Stimulated activated CD4-positive, alpha-beta T cell treated with anti-CD3 and anti-CD28 coated beads, Interleukin-2, amount 100 ng/mL, for 48 hours (primary cell): Measurements from ENCODE around the gene TAGLN3.

Experiments used
- DNase-seq, 2 donors: peaks; one replicate each; pipeline ENCODE4 v3.0.0-alpha.2; 2020

Gene TAGLN3

DNA sequence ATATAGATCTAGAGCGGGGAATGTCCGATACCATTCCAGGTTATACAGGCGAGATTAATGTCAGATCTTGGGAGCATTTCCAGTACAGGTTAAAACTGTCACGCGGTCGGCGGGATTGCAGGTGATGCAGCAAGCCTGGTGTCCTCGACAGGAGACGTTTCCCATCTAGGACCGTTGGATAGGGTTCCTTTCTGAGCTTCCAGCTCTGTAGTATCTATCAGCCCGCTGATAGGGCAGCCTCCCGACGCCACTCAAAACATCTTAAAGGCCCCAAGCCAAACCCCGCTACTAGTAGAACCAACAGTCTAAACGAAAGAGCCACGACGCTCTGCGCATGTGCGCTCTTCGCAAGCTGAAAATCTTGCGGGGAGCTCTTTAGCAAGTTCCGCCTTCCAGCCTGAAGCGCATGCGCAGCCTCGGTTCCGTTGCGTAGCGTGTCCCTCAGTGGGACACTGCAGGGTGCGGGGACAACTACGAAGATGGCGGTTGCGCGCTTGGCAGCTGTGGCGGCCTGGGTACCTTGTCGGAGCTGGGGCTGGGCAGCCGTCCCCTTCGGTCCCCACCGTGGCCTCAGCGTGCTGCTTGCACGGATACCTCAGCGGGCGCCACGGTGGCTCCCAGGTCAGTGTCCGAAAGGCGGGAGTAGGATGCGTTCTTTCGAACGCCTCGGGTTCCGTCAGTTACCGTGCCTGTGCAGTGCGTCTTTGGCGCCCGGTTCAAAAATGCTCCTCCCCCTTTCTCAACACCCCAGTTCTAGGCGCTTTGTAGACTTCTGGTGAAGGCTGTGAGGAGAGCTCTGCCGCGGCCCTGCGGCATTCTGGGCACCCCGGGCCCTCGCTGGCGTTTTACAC, 19.9 kb upstream of the TAGLN3 start, which contains the start of gene ABHD10:
Gene ABHD10 (plus strand): TSS at position 444 of the 851 bp plus-strand sequence. CDS start 36 bp downstream, at position 480.
- peak; percentile 95 for DNase-seq

DNA sequence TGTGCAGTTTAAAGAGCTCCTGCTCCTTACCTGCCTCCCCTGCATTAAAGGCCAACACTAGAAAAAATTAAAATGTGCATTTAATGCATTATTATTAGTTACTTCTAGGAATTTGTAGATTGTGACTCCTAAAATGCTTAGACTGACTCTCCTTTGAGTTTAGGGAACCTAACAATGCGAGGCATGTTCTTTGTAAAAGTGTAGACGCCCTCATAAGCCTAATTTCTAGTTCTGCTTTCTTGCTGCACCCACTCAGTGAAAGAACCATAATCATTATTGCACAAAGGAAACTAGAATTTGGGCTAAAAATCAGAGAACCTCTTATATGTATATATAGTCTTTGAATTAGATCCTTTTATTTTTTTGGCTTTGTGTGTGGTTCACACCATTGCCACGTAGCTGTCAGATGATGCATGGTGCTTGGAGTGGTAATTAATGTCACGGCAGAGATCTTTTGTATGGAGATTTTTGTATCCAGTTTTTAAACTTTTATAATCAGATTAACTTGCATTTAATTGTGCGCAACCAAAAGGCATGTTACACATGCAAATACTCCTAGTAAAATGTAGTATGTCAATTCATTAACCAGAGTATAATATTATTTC, 19.2 kb upstream of the TAGLN3 start:
- no peak for DNase-seq

DNA sequence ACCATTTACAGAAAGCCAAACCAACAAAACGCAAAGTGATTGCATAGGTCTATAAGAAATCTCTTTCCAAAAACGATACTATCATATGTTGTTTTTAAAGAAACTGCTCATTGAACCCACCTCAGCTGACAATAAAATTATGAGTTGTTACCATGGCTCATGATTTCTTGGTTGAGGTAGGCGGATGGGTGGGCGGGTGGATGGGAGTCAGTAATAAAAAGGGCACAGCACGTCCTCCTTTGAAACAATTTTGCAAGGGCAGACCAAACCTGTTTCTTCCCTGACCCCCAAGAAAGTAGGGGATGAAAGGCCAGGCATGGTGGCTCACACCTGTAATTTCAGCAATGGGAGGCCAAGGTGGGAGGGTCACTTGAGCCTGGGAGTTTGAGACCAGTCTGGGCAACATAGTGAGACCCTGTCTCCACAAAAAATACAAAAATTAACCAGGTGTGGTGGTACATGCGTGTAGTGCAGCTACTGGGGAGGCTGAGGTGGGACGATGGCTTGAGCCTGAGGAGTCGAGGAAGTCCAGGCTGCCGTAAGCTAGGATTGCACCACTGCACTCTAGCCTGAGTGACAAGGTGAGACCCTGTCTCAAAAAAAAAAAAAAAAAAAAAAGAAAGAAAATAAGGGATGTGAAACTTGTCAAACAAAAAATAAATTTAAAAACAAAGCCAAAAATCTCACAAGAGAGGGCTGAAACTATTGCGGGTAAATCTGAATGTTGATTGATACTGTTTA, 17.8 kb upstream of the TAGLN3 start:
- DNase-seq: no peak

DNA sequence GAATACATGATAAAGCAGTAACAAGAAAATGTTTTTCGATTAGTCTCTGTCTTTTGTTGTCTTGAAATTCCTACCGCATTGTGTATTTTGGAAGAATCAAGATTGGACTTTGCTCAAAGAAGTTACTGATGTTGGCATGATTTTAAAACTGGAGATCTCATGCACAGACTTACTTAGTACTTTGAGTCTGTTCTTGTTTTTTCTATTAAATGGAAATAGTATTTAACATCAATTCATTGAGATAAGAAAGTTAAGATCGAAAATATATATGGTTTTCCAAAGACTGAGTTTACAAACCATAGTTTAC, 17.3 kb upstream of the TAGLN3 start:
- no peak for DNase-seq

DNA sequence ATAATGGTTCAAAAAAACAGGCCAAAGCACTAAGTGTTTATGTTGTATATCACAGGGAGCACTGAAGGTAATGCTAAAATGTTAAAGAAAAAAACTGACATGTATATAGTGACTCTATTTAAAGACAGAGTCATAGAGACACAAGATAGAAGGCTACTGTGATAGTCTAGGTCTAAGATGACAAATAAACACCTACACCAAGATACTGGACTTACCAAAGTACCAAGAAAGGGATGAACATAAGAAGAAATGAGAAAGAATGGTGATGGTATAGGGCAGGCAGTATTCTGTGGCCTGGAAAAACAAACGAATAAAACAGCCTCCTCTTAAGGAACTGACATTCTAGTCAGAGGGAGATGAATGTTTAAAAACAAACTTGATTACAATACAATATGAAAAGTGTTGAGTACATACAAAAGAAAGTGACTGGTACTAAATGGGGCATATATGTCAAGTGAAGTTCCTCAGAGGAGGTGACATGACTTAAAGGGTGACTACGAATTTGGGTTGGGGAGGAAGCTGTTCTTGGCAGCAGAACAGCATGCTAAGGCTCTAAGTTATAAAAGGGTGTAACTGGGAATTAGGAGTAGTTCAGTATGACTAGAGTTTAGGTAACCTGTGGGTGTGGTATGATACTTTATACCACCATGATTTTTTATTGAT, 14.0 kb upstream of the TAGLN3 start:
- DNase-seq: no peak

DNA sequence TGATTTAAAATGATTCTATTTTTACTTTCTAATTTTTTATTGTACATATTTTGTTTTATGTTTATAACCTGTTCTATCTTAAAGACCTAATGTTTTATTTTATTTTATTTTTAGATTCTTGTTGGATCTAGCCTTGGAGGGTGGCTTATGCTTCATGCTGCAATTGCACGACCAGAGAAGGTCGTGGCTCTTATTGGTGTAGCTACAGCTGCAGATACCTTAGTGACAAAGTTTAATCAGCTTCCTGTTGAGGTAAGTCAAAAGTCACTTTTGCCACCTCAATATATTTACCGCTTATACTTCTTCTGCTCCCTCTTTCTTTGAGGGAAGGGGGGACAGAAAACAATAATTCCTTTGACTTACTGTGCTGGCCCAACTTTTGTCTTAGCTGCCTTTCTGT, 11.9 kb upstream of the TAGLN3 start:
- no peak for DNase-seq

DNA sequence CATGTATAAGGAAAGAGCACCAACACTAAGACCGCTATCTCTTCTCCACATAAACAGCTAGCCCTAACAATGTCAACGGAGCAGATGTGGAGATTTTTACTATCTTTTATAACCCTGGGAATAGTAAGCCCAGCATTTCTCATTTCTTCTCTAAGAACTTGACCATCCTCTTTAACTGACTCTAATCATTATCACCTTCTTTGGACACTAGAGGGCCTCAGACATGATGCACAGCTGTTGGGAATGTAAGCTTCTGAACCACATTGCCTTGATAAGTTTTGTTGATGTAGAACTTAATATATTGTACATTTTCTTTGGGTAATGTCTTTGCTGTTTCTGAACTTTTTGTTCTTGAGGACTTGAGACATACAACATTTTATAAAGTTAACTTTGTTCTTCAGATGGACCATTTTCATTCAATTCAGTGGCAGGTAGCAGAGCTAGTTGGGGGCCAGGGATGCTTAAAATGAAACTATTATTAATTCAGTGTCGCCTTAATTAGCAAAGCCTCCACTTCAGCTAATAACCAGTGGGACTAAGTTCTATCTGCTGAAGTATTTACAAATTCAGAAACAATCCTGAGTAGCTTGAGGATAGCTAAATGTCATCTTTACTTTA, 9.6 kb upstream of the TAGLN3 start:
- DNase-seq: no peak

DNA sequence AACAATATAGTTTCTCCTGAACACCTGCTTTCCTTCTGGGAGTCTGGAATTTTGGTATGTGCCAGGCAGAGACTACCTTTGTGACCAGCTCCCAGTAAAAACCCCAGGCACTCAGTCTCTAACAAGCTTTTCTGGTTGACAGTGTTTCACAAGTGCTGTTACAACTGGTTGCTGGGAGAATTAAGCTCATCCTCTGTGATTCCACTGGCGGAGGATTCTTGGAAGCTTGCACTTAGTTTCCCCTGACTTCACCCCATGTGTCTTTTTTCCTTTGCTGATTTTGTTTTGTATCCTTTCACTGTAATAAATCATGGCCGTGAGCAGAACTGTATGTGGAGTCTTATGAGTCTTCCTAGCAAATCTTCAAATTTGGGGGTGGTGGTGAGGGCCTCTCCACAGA, 5.7 kb upstream of the TAGLN3 start:
- DNase-seq: no peak

DNA sequence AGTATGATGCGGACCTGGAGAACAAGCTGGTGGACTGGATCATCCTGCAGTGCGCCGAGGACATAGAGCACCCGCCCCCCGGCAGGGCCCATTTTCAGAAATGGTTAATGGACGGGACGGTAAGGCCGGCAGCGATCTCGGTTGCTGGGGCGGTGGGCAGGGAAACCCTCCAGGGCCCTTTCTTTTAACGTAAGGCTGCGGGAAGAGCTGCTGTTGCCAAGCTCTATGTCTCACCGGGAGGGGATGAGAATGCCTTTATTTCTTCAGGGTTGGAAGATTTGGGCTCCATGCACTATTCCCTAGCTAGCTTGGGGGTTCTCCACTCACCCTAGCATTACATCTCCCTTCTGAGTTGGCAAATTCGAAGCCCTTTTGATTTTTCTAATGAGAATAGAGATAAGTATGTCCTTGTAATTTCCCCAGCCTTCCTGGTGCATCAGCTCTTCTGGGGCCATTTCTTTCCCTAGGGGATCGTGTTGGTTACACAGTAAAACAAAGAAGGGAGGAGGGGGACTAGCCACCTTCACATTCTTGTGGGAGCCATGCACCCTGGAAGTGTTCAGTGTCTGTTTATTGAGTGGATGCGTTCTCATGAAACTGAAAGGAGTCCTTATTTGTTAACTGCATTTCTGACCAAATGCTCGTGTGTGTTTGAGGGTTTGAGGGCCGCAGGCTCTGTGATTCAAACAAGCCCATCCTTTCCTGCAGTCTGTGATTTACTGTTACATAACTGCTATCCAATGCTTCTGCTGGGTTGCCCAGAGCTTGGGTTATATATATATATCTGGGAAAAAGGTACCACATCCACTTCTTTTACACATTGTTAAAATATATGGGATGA, 982 bp downstream of the TAGLN3 start:
- DNase-seq: no peak

DNA sequence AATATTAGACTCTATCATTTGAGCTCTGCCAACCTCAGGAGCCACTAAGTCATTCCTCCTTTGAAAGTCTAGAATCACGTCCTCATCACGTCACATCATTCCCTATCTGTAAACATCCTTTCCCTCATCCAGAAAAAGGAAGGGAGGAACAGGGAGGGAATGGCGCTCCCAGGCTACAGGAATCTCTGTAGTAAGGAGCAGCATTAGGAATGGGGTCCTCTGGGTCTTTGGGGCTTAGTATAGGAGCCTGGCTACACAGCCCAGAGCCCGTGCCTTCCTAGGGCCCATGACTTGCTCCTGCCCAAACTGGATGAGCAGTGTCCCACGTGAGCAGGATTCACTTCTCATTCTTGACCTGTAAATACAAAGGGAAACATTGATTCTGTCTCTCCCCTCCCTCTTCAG, 1.6 kb downstream of the TAGLN3 start:
- no peak for DNase-seq

DNA sequence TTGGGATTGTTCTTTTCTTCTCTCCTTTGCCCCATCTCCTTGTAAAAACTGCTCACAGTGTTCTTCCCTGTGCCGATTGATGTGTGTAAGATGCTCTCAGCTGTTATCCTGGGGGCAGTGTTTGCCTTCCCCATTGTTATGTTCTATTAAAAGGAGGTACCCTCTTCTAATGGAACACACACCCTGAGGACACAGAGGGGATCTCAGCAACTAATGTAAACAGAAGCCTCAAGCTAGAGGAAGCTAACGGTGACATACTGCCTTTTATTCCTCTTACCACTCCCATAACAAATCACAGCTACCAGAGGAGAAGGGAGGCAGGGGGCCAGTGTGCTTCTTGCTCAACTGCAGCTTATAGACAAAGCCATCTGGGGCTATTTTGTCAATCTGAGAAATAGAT, 2.2 kb downstream of the TAGLN3 start:
- DNase-seq: no peak

DNA sequence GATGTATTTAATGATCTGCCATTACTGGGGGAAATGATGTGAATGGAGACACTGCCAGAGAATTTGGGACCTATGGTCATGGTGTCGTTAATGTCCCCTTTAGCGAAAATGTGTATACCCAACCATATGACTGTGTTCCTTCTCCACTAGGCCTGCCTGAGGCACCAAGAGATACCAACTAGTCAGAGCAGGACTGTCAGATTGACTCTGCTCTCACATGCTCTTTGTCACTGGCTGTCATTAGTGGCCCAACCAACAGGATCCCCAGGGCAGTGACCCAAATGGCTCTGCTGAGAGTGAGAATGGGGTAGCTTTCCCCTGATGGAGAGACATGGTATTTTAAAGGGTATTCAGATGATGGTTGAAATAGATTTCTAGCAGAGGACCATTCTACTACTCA, 2.8 kb downstream of the TAGLN3 start:
- no peak for DNase-seq

DNA sequence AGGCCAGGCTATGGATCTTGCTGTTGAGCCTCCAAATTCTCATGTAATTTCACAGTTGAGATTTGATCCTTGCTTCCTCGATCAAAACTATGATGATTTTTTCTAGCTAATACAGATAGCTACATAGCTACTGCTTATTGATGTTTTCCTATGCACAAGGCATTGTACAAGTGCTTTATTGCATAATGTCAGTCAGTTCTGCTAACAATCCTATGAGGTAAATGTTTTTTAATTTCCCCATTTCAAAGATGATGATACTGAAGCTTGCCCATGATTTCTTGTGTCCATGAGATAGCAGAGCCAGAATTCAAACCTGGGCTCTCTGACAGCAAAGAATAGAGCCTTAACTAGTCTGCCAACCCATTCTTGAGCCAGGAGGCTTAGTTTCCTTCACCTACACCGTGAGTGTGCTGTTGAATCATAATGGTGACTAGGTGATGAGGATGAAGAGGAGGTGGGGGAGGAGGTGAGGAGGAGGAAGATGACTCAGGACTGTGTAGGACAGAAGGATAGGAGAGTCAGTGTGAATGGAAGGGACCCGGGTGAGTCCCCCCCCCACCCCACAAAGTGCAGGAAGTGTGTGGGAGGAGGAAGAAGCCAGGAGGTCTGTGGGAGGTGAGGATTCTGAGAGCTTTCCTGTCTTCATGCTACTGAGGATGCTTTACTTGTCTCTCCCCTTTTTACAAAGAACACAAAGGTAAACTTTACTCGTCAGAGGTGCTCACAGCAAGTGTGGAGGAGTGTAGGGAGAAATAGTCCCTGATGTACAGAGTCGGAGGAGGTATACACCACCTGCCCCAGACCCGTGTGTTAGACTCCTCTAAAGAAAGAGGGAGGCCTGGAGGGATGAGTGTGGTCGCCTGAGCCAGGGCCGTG, 3.6 kb downstream of the TAGLN3 start:
- peak in 1 of 2 donors; percentile 32 for DNase-seq

DNA sequence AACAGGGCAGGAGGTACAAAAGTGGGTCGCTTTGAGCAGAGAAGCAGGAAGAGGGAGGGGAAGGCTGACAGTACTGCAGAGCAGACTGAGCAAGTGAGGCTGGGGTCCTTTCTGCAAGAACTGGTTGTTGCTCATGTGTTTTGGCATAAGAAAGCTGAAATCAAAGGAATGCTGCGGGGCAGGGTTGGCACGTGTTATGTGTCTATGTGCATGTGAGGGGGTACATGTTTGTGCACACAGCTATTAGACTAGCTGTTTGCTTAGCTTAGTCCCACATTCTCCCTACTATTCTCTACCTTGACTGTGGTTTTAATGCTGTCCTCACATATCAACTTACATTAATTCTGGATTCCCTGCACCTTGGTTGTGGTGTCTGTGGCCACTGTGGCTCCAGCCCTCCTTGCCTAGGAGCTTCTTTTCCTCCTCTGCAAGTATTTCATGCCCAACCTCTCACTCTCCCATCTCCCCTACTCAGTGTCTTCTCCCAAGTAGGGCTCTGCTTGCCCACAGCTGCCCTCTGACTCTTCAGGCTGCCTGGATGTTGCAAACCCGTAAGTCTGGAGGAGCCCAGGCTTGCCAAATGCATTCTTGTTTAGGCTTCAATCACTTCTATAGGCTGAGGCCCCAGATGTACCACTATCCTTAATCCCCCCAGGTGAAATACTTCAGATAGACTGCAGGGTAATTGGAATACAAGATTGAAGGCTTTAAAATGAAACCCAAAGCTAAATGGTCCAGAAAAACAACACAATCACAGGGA, 4.8 kb downstream of the TAGLN3 start:
- DNase-seq: no peak

DNA sequence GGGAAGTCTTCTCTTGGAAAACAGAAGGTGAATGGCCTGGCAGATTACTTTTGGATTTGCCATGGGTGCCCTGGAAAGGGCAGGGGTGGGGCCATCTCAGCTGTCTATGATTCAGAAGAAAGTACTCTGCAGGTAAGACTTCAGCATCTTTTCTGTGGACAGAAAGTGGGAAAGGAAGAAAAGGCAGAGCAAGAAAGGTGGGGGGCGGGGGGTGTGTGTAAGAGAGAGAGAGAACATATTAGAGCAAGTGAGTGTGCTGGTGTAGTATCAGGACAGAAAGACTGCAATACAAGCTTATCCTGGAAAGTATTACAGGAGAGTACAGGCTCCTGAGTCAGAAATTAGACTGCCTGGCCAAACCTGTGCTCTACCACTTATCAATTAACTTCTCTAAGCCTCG, 5.5 kb downstream of the TAGLN3 start:
- no peak for DNase-seq

DNA sequence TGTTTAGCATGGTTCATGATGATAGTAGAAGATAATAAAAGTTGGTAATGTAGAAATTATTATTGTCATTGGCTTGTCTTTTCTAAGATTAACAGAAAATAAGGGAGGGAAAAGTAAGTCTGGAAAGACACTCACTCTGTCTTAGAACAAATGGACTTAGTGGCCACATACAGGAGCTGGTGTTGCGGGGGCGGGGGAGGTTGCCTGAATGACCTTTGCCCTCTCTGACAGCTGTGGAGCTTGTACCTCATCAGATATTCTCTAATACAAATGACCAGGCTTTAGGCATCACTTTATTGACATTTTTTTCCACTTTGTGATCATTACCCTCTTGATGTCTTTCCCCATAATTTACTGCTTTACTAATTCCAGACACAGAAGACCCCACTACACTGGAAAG, 5.9 kb downstream of the TAGLN3 start:
- no peak for DNase-seq

DNA sequence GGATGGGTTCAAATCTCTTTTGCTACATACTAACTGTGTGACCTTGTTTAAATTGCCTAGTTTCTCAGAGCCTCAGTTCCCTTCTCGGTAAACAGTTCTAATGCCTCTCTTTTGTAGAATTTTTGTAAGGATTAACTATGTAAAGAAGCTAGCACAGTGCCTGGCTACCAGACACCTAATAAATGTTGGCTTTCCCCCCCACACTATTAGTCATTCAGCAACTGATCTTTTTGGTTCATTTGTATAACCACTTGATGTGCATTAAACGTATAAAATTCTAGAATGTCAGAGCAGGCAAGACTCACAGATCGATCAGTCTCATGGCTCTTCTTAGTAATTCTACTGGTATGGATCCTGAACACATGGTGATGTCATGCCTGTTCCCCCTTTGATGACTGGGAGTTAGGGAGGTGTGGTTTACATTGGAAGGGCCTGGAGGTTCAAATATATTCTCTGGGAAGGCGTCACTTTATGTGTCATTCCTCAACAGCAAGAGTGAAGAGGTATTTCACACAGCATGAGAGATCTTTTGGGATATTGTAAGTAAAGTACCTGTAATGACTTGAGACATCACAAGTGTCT, 6.5 kb downstream of the TAGLN3 start:
- DNase-seq: no peak

DNA sequence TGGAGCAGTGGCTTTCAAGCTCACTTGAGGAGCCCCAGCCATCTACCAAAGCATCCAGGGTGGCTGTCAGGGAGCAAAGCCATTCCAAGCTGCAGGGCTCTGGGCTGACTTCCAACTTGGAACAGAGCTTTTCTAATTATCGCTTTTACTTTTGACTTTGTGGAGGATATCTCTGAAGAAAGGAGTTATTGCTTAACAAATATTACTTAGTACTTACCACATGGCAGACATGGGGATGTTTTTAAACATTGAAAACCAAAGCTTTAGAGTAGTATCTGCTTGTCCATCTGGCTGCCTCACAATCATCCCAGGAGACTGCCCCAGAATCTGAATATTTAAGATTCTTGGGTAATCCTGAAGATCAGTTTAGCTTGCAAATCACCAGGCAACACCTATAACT, 8.9 kb downstream of the TAGLN3 start:
- no peak for DNase-seq

DNA sequence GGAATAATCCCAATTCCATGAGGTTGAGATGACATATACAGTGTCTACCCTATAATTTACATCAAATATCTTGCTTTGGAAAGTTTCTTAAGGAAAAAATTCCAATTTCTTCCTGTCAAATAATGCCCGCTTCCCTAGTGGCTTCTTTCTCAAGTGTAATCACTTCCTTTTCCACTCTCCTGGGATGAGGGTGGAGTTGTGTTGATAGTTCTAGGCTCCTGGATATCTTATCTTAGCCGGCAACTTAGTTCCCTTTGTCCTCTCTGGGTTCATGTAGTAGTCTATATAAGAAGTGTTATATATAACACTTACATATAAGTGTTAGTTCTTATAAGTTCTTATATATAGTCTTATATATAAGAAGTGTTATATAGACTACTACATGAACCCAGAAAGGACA, 10.9 kb downstream of the TAGLN3 start:
- no peak for DNase-seq

DNA sequence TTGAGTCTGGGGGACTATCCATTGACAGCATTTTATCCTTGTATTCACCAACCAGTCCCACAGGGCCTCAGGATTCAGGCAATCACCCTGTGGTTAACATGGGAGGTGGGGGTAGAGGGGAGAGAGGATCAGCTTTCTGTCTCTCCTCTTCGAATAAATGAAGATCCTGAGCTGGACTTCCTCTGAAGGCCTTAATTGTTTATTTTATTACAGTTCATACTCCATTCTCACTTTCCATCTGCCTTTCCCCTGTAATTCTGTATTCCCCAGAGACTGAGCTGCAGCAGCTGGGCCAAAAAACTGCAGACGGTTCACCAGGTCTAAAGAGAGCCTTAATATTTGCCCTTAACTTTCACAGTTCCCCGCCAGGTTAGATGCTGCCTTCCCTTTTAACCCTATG, 11.9 kb downstream of the TAGLN3 start:
- DNase-seq: no peak
